ENCODE measurements around the gene RYR1.

The RYR1 gene

GRCh38 chr19:38506375-38506722 is 72.9 kb downstream of the RYR1 start:
- H3K27ac ChIP-seq (replicated peaks): no peak overlapping the region
- H3K4me3 ChIP-seq (replicated peaks; ENCODE audit: insufficient read depth, low read length): no peak overlapping the region
- H3K27me3 ChIP-seq (ENCODE audit: insufficient read depth, poor library complexity, severe bottlenecking): no peaks in the 10 kb centered on the region
- TF ChIP-seq POLR2AphosphoS5 (IDR thresholded peaks at IDR 0.05; ENCODE audit: low read depth) (no peak), CTCF (IDR thresholded peaks at IDR 0.05; ENCODE audit: insufficient read depth, low read length) (no peak), REST (IDR thresholded peaks at IDR 0.05; ENCODE audit: insufficient replicate concordance, low read depth) (no peak), GABPA (IDR thresholded peaks at IDR 0.05; ENCODE audit: low read depth) (no peak), SPI1 (IDR thresholded peaks at IDR 0.05; ENCODE audit: borderline replicate concordance, low read depth) (no peak)
- DNase-seq (ENCODE audit: low read depth in 1 of 2, low spot score in 1 of 2): no peak

- no peak overlapping the region for H3K27ac ChIP-seq (replicated peaks)
- no peak for TF ChIP-seq GABPA (IDR thresholded peaks at IDR 0.05; ENCODE audit: low read depth)
- TF ChIP-seq SPI1 (IDR thresholded peaks at IDR 0.05; ENCODE audit: borderline replicate concordance, low read depth): no peak
- TF ChIP-seq CTCF (IDR thresholded peaks at IDR 0.05; ENCODE audit: insufficient read depth, low read length): no peak
- no peak for TF ChIP-seq REST (IDR thresholded peaks at IDR 0.05; ENCODE audit: insufficient replicate concordance, low read depth)
- TF ChIP-seq POLR2AphosphoS5 (IDR thresholded peaks at IDR 0.05; ENCODE audit: low read depth): no peak
- no peak overlapping the region for H3K4me3 ChIP-seq (replicated peaks; ENCODE audit: insufficient read depth, low read length)
- no peaks in the 10 kb centered on the region for H3K27me3 ChIP-seq (ENCODE audit: insufficient read depth, poor library complexity, severe bottlenecking)
- DNase-seq (ENCODE audit: low read depth in 1 of 2, low spot score in 1 of 2): peak; percentile 38 to 68
Measured at GRCh38 chr19:38506723-38507550, 73.4 kb downstream of the RYR1 start.

- H3K4me3 ChIP-seq (replicated peaks; ENCODE audit: insufficient read depth, low read length): no peak overlapping the region
- no peak for DNase-seq (ENCODE audit: low read depth in 1 of 2, low spot score in 1 of 2)
- no peak for TF ChIP-seq SPI1 (IDR thresholded peaks at IDR 0.05; ENCODE audit: borderline replicate concordance, low read depth)
- no peak for TF ChIP-seq POLR2AphosphoS5 (IDR thresholded peaks at IDR 0.05; ENCODE audit: low read depth)
- no peak for TF ChIP-seq GABPA (IDR thresholded peaks at IDR 0.05; ENCODE audit: low read depth)
- TF ChIP-seq REST (IDR thresholded peaks at IDR 0.05; ENCODE audit: insufficient replicate concordance, low read depth): no peak
- no peak overlapping the region for H3K27ac ChIP-seq (replicated peaks)
- H3K27me3 ChIP-seq (ENCODE audit: insufficient read depth, poor library complexity, severe bottlenecking): no peaks in the 10 kb centered on the region
Measured at GRCh38 chr19:38507551-38508127, 74.1 kb downstream of the RYR1 start.

All from HL-60 (cell line).